NCI-H1092 treated with DMSO at 0.1 percent for 48 hours (cell line): ENCODE results near the gene GSTK1.
A peak's percentile ranks its signal among the peaks of the same experiment; 100 is the strongest.
"Not testable (repeated sequence)": the region's sequence is repeated elsewhere in the genome, so short reads cannot be mapped to it uniquely, and the experiment has no call there.

Experiments used
- DNase-seq: peaks from one replicate; lab custom pipeline; 2025; lab: John Stamatoyannopoulos, UW

The GSTK1 gene

GRCh38 chr7:143239813-143240212 lies 23.4 kb upstream of the GSTK1 start:
- no peak for DNase-seq

GRCh38 chr7:143240291-143241168 lies 22.7 kb upstream of the GSTK1 start:
- DNase-seq = peak; percentile 60

DNA sequence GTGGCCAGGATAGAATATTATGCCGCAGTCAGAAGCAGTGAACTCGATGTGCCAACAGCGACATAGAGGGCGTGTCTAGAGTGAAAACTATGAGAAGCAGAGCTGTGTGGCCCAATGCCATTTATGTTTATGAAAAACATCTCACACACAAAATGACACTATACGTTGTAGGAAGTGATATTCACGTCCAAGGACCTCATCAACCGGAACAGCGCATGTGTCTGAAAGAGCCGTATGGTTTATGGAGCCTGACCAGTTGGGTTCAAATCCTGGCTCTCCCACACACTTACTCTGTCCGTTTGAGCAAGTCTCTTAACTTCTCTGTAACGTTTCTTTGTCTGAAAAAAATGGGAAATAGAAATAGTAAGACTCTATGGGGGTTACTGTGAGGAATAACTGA lies 20.9 kb upstream of the GSTK1 start:
- DNase-seq = no peak

DNA sequence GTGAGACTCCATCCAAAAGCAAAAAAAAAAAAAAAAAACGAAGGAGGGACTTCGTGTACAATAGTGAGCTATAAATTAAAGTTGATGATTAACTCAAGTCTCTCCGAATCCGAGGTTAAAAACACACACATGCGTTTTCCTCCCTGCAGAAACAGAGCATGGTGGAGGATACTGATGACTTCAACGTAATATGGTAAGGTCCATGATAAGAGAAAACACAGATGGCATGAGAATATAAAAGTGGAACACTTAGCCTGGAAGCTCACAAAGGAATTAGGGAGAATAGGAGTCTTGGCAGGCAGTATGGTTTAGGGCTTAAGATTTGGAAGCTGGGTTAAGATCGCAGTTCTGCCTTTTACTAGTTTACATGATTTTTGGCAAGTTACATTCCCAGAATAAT lies 20.1 kb upstream of the GSTK1 start:
- DNase-seq = no peak

DNA sequence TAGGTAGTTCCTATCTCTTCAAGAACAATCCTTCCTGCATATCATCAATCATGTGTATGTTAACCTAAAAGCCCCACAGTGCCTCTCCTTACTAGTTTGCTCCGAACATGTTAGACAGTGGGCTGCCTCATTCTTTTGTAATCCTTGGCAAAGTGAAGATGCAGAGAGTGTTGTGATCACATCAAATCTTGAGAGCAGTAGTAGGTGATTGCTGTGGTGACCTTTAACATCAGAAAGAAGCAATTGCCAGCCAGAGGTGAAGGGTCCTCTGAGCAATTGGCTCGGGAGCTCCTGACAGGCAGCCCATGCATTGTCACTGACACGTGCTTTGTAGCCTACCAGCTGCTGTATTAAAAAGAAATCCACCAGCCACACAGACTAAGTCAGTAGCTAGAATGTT lies 19.6 kb upstream of the GSTK1 start:
- no peak for DNase-seq

DNA sequence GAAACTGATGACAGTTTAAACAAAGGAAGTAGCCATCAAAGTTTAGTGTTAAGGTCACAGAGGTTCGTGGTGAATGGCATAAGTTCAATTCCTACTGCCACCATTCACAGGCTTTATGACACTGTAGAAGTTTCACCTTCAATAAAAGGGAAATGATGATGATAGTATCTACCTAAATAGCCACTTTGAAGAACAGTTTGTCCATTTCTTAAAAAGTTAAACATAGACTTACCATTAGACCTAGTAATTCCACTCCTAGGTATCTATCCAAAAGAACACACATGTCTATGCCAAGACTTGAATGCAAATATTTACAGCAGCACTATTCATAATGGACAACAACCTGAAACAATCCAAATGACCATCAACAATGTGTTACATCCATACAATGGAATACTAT lies 18.9 kb upstream of the GSTK1 start:
- no peak for DNase-seq

GRCh38 chr7:143245123-143245522 lies 18.1 kb upstream of the GSTK1 start:
- no peak for DNase-seq

- DNase-seq = no peak
Observed at GRCh38 chr7:143247372-143247771, 15.9 kb upstream of the GSTK1 start.

DNA sequence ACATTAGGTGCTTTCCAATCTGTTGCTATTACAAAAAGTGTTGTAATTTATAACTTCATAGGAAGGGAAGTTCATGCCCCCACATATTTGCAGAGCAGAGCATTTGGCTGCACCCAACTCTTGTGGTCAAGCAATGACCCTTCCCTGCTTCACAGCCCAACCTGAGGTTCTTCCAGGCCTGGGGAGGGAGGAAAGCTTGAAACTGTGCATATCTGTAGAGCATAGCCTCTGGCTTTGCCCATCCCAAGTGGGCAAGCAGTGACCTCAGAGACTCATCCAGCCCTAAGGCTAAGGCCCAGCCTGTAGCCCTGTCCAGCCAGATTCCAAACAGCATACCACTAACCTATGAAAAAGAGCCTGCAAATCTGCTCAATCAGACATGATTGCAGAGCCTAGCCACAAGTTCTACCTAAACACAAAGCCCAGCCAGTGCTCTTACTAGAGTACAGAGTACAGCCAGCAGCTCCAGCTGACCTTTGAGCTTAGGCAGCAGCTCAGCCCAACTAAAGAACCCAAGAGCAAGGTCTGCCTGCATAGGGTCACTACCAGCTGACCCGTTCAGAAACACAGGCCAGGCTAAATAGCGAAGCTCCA lies 14.4 kb upstream of the GSTK1 start:
- DNase-seq = no peak

GRCh38 chr7:143250199-143250598 lies 13.0 kb upstream of the GSTK1 start:
- no peak for DNase-seq

- no peak for DNase-seq
Observed at GRCh38 chr7:143250822-143251221, 12.4 kb upstream of the GSTK1 start.

DNA sequence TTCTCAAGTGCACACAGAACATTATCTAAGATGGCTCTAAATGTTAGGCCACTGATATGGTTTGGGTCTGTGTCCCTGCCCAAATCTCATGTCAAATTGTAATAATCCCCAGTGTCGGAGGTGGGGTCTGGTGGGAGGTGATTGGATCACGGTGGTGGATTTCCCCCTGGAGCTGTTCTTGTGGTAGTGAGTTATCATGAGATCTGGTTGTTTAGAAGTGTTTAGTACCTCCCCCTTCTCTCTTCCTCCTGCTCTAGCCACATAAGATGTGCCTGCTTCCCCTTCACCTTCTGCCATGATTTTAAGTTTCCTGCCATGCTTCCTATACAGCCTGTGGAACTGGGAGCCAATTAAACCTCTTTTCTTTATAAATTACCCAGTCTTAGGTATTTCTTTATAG lies 11.2 kb upstream of the GSTK1 start:
- DNase-seq = no peak

DNA sequence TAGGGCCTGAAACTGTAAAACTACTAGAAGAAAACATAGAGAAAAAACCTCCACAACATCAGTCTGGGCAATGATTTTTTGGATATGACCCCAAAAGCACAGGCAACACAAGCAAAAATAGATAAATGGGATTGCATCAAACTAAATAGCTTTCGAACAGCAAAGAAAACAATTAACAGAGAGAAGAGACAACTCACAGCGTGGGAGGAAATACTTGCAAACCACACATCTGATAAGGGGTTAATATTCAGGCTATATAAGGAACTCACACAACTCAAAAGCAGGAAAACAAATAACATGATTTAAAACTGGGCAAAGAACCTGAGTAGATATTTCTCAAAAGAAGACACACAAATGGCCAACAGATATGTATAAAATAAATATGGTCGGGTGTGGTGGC lies 7.7 kb upstream of the GSTK1 start:
- no peak for DNase-seq

DNA sequence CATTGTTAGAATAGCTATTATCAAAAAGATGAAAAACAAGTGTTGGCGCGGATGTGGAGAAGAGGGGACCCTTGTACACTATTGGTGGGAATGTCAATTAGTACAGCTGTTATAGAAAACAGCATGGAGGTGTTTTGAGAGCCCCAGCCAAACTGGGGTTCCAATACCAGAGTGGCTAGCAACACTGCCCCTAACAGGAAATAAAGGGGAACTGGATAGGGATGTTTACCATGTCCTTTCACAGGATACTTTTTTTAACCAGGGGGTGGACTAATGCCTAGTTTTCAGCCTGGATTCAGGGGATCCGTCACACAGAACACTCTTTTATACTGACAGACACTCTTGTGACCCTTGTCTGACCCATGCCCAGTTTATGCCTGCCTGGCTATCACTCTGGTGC lies 6.9 kb upstream of the GSTK1 start:
- no peak for DNase-seq

GRCh38 chr7:143256932-143257331 lies 6.3 kb upstream of the GSTK1 start:
- DNase-seq = no peak

- no peak for DNase-seq
Observed at GRCh38 chr7:143257501-143257900, 5.7 kb upstream of the GSTK1 start.

DNA sequence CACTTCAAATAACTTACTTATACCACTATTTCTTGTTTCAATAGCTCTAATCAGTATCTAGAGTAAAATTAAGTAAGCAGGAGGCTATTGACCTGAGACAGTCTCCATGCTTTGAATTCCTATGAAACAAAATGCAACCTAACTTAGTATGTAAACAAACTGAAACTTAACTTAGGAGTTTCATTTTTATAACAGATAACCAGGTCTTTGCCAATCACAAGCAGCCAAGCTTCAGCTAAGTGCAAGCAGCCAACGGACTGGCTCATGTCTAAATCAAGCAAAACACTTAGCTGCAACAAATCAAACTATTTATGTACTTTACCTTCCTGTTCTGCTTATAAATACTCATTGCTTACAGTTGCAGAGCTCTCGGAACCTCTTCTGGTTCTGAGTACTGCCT lies 4.4 kb upstream of the GSTK1 start:
- no peak for DNase-seq

DNA sequence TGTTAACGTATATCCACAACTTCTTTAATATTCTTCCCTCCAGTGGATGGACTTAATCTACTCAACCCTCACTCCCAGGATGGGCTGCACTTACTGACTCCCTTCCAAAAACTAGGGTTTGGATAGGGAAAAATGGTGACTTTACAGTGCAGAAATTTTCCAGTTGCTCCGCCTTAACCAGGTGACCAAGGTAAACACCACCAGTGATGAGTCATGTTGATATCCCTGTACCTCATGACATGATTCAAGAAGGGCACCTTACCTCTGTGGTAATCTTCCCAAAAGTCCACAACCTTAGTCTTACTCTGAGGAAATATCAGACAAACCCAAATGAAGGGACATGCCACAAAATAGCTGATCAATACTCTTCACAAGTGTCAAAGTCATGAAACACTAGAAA lies 3.5 kb upstream of the GSTK1 start:
- no peak for DNase-seq

DNA sequence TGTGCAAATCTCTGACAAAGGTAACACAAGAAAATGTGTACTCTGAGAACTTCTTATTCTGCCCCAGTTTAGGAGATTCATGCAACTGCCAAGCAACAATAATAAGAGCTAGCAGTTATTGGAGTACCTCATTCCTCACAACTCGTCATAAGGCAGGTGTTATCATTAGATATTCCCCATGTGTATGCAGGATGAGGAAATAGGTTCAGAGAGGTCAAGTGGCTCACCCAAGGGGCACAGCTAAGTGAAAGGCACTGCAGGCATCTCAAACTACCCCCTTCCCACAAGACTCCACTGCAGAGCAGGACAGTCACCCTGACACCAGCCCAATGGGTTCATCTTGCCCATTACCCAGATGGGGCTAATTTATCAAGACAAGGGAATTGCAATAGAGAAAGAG lies 1.3 kb upstream of the GSTK1 start:
- DNase-seq = no peak

GRCh38 chr7:143264196-143264568 lies 941 bp downstream of the GSTK1 start:
- not testable (repeated sequence) for DNase-seq

GRCh38 chr7:143265017-143265693 lies 1.9 kb downstream of the GSTK1 start:
- DNase-seq = no peak

- DNase-seq = no peak
Observed at GRCh38 chr7:143269251-143269650, 6.0 kb downstream of the GSTK1 start.

DNA sequence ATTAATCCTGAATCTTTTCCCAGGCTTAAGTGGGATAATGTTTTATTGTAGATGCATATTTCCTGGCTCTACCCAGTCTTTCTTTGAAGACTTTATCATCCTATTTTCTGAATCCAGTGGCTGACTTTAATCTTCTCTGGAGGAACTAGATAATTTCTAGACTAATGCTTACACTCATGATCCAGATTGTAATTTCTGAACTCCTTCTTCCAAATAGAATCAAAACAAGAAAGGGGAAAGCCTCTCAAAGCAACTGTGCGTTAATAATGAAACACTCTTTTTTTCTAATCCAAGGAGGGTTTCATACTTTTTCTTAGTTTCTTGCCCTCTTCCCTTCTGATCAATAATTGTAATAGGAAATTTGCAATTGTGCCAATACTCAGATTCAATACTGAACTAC lies 8.0 kb downstream of the GSTK1 start:
- no peak for DNase-seq
